HG03066 (cell line): Measurements from ENCODE around the gene TRHDE.

ENCODE experiments used
- ATAC-seq: cut with Tn5 transposase; IDR thresholded peaks from one replicate; pipeline ENCODE4 v1.9.1; 2021; ENCODE audit warnings: low read depth; ENCODE audit not compliant: unreplicated experiment

Gene TRHDE

GRCh38 chr12:72272091-72272661 lies at the start of gene TRHDE:
Gene TRHDE, plus strand, starts transcription at chr12:72272370. Its CDS starts 274 bp downstream, at chr12:72272644.
- no peak for ATAC-seq

GRCh38 chr12:72226510-72226909 lies 45.7 kb upstream of the TRHDE start:
- ATAC-seq: no peak

GRCh38 chr12:72228424-72228823 lies 43.7 kb upstream of the TRHDE start:
- ATAC-seq: no peak

- ATAC-seq: no peak
These were observed 41.6 kb upstream of the TRHDE start for GRCh38 chr12:72230589-72230988.

- ATAC-seq: no peak
These were observed 37.3 kb upstream of the TRHDE start for GRCh38 chr12:72234886-72235285.

GRCh38 chr12:72236071-72236705 lies 36.0 kb upstream of the TRHDE start:
- ATAC-seq: no peak

GRCh38 chr12:72241552-72241951 lies 30.6 kb upstream of the TRHDE start:
- no peak for ATAC-seq

GRCh38 chr12:72242946-72243345 lies 29.2 kb upstream of the TRHDE start:
- no peak for ATAC-seq

GRCh38 chr12:72246370-72246769 lies 25.8 kb upstream of the TRHDE start:
- ATAC-seq: no peak

GRCh38 chr12:72250346-72250745 lies 21.8 kb upstream of the TRHDE start:
- no peak for ATAC-seq

GRCh38 chr12:72256725-72257124 lies 15.4 kb upstream of the TRHDE start:
- no peak for ATAC-seq

- no peak for ATAC-seq
These were observed 10.3 kb upstream of the TRHDE start for GRCh38 chr12:72261885-72262284.

- ATAC-seq: no peak
These were observed 7.5 kb upstream of the TRHDE start for GRCh38 chr12:72264548-72265175.

GRCh38 chr12:72267974-72268373 lies 4.2 kb upstream of the TRHDE start:
- no peak for ATAC-seq

GRCh38 chr12:72268386-72268785 lies 3.8 kb upstream of the TRHDE start:
- no peak for ATAC-seq

GRCh38 chr12:72269491-72269890 lies 2.7 kb upstream of the TRHDE start:
- ATAC-seq: no peak

GRCh38 chr12:72270246-72270645 lies 1.9 kb upstream of the TRHDE start:
- ATAC-seq: no peak

- ATAC-seq: no peak
These were observed 1.2 kb upstream of the TRHDE start for GRCh38 chr12:72270961-72271360.

- no peak for ATAC-seq
These were observed 599 bp upstream of the TRHDE start for GRCh38 chr12:72271451-72272090.

- no peak for ATAC-seq
These were observed 745 bp downstream of the TRHDE start for GRCh38 chr12:72272731-72273498.

- ATAC-seq: no peak
These were observed 1.3 kb downstream of the TRHDE start for GRCh38 chr12:72273499-72273837.
